GM06990 (cell line): Measurements from ENCODE around the gene B3GNT9.
"Not testable (repeated sequence)": the region's sequence is repeated elsewhere in the genome, so short reads cannot be mapped to it uniquely, and the experiment has no call there.

Source experiments
- DNase-seq: peaks from one replicate; pipeline ENCODE4 v3.0.0-alpha.2; 2011; ENCODE audit not compliant: insufficient read length; ENCODE audit errors: extremely low read depth
- H3K27me3 ChIP-seq: replicated peaks from 2 replicates; pipeline ENCODE4 v1.6.0; 2011; ENCODE audit warnings: low read length; ENCODE audit not compliant: control insufficient read depth, insufficient read depth
- H3K36me3 ChIP-seq: 2 replicates; pipeline ENCODE4 v1.5.1; 2011; ENCODE audit warnings: low read length; ENCODE audit not compliant: control insufficient read depth, insufficient read depth
- H3K4me3 ChIP-seq: replicated peaks from 2 replicates; pipeline ENCODE4 v1.5.1; 2011; ENCODE audit warnings: low read depth, mild to moderate bottlenecking, control low read depth, low read length
- CTCF ChIP-seq: IDR thresholded peaks from 2 replicates; pipeline ENCODE4 v1.5.1; 2011; ENCODE audit warnings: low read length, control low read depth, mild to moderate bottlenecking, inconsistent platforms; ENCODE audit not compliant: insufficient read depth, poor library complexity, severe bottlenecking

The B3GNT9 gene

GRCh38 chr16:67128417-67128816 lies 22.4 kb downstream of the B3GNT9 start:
- no peak for TF ChIP-seq CTCF
- Histone ChIP-seq H3K27me3 (no peaks in the 10 kb centered on the region), H3K36me3 (no peaks in the 10 kb centered on the region; the same call in none of the 2 replicates), H3K4me3 (no peak overlapping the region)
- no peak for DNase-seq

- not testable (repeated sequence) for H3K36me3 ChIP-seq, H3K27me3 ChIP-seq, DNase-seq, H3K4me3 ChIP-seq
Measured at GRCh38 chr16:67122799-67123198, 28.0 kb downstream of the B3GNT9 start.

GRCh38 chr16:67120025-67120424 lies 30.8 kb downstream of the B3GNT9 start:
- no peaks in the 10 kb centered on the region for H3K27me3 ChIP-seq
- no peak overlapping the region for H3K4me3 ChIP-seq
- peaks cover 9% of the 10 kb centered on the region for H3K36me3 ChIP-seq
- DNase-seq: no peak
- TF ChIP-seq CTCF: no peak

- no peak for DNase-seq
- H3K4me3 ChIP-seq: no peak overlapping the region
Measured at GRCh38 chr16:67117716-67118115, 33.1 kb downstream of the B3GNT9 start.

GRCh38 chr16:67116388-67117311 lies 34.1 kb downstream of the B3GNT9 start:
- Histone ChIP-seq H3K4me3 (no peak overlapping the region), H3K36me3 (peaks cover 6% of the 10 kb centered on the region; the same call in 1 of the 2 replicates), H3K27me3 (no peaks in the 10 kb centered on the region)
- no peak for TF ChIP-seq CTCF
- no peak for DNase-seq

More at GRCh38 chr16:67117716-67118115, 33.1 kb downstream of the B3GNT9 start:
- no peaks in the 10 kb centered on the region for H3K27me3 ChIP-seq
- H3K36me3 ChIP-seq: peaks cover 8% of the 10 kb centered on the region
- no peak for TF ChIP-seq CTCF

GRCh38 chr16:67115639-67116038 lies 35.2 kb downstream of the B3GNT9 start:
- H3K4me3 ChIP-seq: no peak overlapping the region
- no peaks in the 10 kb centered on the region for H3K27me3 ChIP-seq
- TF ChIP-seq CTCF: no peak
- no peak for DNase-seq
- peaks cover 6% of the 10 kb centered on the region; the same call in 1 of the 2 replicates for H3K36me3 ChIP-seq
